ENCODE measurements around the gene FAM170B.

FAM170B gene

GRCh38 chr10:49118430-49119074 is 15.3 kb downstream of the FAM170B start:
- DNase-seq = no peak

- no peak for DNase-seq
Observed at GRCh38 chr10:49117376-49118070, 16.3 kb downstream of the FAM170B start.

GRCh38 chr10:49116509-49117375 is 17.1 kb downstream of the FAM170B start:
- DNase-seq = no peak

- DNase-seq = no peak
Observed at GRCh38 chr10:49115796-49116508, 17.9 kb downstream of the FAM170B start.

GRCh38 chr10:49115015-49115795 is 18.6 kb downstream of the FAM170B start, which contains the start of gene VSTM4:
VSTM4 (minus strand) TSS chr10:49115522; CDS start chr10:49115485, 37 bp downstream.
- DNase-seq = peak; percentile 22

- no peak for DNase-seq
Observed at GRCh38 chr10:49114718-49115014, 19.2 kb downstream of the FAM170B start.

GRCh38 chr10:49113741-49114141 is 20.1 kb downstream of the FAM170B start:
- DNase-seq = no peak

GRCh38 chr10:49112851-49113250 is 21.0 kb downstream of the FAM170B start:
- DNase-seq = no peak

- DNase-seq = no peak
Observed at GRCh38 chr10:49112098-49112497, 21.7 kb downstream of the FAM170B start.

GRCh38 chr10:49111320-49111698 is 22.5 kb downstream of the FAM170B start:
- no peak for DNase-seq

- DNase-seq = no peak
Observed at GRCh38 chr10:49110684-49111319, 23.0 kb downstream of the FAM170B start.

GRCh38 chr10:49109669-49110340 is 24.0 kb downstream of the FAM170B start:
- DNase-seq = no peak

GRCh38 chr10:49108656-49109055 is 25.2 kb downstream of the FAM170B start:
- DNase-seq = no peak

GRCh38 chr10:49107887-49108267 is 25.9 kb downstream of the FAM170B start:
- no peak for DNase-seq

GRCh38 chr10:49107111-49107886 is 26.5 kb downstream of the FAM170B start:
- no peak for DNase-seq

- DNase-seq = no peak
Observed at GRCh38 chr10:49106451-49106850, 27.4 kb downstream of the FAM170B start.

- no peak for DNase-seq
Observed at GRCh38 chr10:49105076-49105475, 28.7 kb downstream of the FAM170B start.

GRCh38 chr10:49104323-49104722 is 29.5 kb downstream of the FAM170B start:
- no peak for DNase-seq

- DNase-seq = no peak
Observed at GRCh38 chr10:49103761-49104160, 30.1 kb downstream of the FAM170B start.

GRCh38 chr10:49099046-49099445 is 34.8 kb downstream of the FAM170B start:
- no peak for DNase-seq

Data from suppressor macrophage treated with lipopolysaccharide for 4 hours (primary cell).